ENCODE data around the gene MARF1.
"Not testable (repeated sequence)": the region's sequence is repeated elsewhere in the genome, so short reads cannot be mapped to it uniquely, and the experiment has no call there.

The MARF1 gene, protein sequence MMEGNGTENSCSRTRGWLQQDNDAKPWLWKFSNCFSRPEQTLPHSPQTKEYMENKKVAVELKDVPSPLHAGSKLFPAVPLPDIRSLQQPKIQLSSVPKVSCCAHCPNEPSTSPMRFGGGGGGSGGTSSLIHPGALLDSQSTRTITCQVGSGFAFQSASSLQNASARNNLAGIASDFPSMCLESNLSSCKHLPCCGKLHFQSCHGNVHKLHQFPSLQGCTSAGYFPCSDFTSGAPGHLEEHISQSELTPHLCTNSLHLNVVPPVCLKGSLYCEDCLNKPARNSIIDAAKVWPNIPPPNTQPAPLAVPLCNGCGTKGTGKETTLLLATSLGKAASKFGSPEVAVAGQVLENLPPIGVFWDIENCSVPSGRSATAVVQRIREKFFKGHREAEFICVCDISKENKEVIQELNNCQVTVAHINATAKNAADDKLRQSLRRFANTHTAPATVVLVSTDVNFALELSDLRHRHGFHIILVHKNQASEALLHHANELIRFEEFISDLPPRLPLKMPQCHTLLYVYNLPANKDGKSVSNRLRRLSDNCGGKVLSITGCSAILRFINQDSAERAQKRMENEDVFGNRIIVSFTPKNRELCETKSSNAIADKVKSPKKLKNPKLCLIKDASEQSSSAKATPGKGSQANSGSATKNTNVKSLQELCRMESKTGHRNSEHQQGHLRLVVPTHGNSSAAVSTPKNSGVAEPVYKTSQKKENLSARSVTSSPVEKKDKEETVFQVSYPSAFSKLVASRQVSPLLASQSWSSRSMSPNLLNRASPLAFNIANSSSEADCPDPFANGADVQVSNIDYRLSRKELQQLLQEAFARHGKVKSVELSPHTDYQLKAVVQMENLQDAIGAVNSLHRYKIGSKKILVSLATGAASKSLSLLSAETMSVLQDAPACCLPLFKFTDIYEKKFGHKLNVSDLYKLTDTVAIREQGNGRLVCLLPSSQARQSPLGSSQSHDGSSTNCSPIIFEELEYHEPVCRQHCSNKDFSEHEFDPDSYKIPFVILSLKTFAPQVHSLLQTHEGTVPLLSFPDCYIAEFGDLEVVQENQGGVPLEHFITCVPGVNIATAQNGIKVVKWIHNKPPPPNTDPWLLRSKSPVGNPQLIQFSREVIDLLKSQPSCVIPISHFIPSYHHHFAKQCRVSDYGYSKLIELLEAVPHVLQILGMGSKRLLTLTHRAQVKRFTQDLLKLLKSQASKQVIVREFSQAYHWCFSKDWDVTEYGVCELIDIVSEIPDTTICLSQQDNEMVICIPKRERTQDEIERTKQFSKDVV (N-terminal part only)

DNA sequence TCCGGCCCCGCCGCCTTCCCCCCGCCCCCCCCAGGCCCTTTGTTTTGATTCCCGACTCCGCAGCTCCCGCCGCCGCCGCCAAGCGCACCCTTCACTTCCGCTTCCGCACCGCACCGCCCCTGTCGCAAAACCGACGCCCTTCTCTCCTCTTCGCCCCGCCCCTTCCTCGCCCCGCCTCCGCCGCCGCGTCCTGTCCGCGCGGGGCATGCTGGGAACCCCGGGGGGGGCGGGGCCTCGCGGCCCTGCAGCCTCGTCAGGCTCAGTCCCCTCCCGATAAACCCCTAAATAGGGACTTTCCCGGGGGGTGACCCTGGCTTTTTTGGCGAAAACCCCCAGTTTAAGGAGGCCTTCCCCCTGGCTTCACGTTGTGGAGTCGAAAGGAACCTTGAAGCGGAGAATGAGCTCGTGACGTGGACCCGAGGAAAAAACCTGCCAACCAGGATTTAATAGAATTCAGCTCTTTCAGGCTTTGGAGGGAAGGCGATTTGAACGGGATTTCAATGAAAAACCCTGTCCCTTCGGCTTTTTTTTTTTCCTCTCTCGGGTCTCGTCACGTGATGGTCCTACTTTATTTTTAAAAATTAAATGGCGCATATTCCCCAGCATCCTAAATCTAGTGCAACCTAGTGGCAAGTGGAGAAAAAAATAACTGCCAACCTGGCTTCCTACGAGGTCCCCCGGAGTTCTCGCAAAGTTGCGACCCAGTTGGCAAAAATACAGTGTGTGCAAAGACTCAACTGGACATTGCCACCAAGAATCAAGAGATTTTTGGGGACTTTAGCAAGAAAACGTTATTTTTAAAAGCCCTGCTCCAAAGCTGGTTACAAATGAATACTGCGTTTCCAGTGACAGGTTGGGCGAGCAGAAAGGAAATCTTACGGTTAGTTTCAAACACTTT is at the start of gene MARF1:
Gene MARF1, minus strand, starts transcription at position 107 of the 898 bp plus-strand sequence. CDS start 3,921 bp downstream, outside the sequence.
- in situ Hi-C loops (cut with MboI; ENCODE audit: low sequenced_read_pairs): no loop called here

DNA sequence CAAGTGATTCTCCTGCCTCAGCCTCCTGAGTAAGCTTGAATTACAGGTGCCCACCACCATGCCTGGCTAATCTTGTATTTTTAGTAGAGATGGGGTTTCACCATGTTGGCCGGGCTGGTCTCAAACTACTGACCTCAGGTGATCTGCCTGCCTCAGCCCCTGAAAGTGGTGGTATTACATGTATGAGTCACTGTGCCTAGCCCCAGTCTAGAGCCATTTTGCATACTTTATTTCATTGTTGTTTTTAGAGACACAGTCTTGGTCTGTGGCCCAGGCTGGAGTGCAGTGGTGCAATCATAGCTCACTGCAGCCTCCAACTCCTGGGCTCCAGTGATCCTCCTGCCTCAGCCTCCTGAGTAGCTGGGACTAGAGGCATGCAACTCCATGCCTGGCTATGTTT is 49.6 kb upstream of the MARF1 start:
- in situ Hi-C loops (cut with MboI; ENCODE audit: low sequenced_read_pairs): not testable (repeated sequence)

DNA sequence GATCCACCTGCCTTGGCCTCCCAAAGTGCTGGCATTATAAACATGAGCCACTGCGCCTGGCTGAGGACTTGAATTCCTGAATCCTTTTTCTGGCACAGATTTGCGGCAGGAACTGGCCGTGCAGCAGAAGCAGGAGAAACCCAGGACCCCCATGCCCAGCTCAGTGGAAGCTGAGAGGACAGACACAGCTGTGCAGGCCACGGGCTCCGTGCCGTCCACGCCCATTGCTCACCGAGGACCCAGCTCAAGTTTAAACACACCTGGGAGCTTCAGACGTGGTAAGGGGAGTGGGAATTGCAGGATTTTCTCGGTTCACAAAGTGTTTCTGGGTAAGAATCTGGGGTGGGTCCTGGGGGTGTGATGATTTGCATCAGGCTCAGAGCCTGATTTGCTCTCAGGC is 48.1 kb upstream of the MARF1 start:
- in situ Hi-C loops (cut with MboI; ENCODE audit: low sequenced_read_pairs): no loop called here

DNA sequence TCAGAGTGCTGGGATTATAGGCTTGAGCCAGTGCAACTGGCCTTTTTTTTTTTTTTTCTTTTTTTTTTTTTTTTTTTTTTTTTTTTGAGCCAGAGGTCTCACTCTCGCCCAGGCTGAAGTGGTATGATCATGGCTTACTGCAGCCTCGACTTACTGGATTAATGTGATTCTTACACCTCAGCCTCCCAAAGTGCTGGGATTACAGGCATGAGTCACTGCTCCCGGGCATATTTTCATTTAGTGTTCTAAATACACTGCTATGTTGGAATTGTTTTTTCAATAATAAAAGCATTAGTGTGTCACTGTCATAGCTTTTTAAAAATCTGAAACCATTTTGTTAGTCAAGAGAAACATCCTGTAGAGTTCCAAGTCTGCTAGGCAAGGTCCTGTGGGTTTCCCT is 47.3 kb upstream of the MARF1 start:
- in situ Hi-C loops (cut with MboI; ENCODE audit: low sequenced_read_pairs): no loop called here

DNA sequence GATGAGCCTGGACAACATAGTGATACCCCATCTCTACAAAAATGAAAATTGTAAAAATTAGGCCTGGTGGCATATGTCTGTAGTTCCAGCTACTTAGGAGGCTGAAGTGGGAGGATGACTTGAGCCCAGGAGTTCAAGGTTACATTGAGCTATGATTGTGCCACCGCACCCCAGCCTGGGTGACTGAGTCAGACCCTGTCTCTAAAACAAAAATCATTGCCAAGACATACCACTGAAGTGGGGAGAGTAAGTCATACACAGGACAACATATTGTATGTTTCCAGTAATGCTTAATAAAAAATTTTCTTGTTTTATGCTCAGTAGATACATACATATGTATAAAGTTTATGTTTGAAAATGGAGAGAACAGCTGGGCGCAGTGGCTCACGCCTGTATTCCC is 46.3 kb upstream of the MARF1 start:
- in situ Hi-C loops (cut with MboI; ENCODE audit: low sequenced_read_pairs): no loop called here

DNA sequence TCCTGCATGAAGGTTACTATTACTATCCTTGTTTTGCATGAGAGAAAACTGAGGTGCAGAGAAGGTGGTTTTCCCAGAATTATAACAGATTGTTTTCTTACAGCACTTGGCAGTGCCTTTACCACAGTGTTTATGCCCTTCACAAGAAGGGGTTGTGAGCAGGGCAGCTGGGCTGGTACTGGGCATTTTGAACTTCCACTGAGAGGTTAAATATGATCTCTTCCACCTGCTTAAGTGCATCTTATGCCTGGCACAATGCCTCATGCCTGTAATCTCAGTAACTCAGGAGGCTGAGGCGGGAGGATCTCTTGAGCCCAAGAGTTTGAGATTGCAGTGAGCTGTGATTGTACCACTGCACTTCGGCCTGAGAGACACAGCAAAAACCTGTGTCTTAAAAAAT is 43.3 kb upstream of the MARF1 start:
- in situ Hi-C loops (cut with MboI; ENCODE audit: low sequenced_read_pairs): no loop called here

DNA sequence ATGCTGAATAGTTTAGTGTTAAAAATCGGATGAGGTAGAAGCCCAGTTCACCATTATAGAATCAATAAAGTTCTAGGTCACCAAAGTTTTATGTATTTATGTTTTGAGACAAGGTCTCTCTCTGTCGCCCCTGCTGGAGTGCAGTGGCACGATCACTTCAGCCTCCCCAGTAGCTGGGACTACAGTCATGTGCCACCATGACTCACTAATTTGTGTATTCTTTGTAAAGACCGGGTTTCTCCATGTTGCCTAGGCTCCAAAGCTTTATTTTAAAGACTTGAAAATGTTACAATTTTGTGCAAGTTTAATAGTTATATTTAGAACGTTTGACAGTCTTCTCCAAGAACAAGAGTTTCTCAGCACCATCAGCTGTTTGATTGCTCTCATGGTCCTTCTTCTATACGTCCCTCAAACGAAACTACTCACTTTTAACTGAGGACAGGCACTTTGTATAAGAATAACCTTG is 39.2 kb upstream of the MARF1 start:
- in situ Hi-C loops (cut with MboI; ENCODE audit: low sequenced_read_pairs): no loop called here

DNA sequence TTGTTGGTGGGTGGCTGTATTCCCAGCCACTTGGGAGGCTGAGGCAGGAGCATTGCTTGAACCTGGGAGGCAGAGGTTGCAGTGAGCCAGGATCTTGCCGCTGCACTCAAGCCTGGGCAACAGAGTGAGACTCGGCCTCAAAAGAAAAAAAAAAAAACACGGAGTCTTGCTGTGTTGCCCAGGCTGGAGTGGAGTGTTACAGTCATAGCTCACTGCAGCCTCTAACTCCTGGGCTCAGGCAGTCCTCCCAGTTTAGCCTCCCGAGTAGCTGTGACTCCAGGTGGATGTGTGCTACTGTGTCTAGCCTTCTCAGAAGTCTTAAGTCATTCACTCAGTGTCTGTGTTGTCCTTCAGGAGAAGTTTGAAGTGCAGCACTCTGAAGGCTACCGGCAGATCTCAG is 34.5 kb upstream of the MARF1 start:
- in situ Hi-C loops (cut with MboI; ENCODE audit: low sequenced_read_pairs): no loop called here

DNA sequence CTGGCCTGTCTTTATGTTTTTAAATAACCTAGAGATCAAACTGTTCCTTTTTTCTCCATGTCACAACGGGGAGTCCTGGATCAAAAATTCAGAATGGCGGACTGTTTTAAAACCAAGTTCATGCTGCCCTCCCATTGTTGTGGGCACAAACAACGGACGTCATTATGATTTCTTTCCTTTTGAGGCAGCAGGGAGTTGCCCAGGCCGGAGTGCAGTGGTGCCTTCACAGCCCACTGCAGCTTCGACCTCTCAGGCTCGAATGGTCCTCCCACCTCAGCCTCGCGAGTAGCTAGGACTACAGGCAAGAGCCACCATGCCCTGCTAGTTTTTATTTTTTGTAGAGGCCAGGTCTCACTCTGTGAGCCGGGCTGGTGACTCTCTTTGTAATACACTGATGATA is 33.6 kb upstream of the MARF1 start:
- in situ Hi-C loops (cut with MboI; ENCODE audit: low sequenced_read_pairs): no loop called here

DNA sequence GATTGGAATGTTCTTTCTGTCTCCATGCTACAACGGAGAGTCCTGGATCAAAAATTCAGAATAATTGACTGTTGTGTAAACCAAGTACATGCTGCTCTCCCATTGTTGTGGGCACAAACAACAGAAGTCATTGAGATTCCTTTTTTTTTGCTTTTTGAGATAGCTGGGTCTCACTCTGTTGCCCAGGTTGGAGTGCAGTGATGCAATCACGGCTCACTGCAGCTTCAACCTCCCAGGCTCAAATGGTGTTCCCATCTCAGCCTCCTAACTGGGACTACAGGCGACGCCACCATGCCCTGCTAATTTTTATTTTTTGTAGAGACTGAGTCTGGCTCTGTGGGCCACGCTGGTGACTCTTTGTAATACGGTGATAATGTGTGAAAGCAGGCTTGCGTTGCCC is 31.6 kb upstream of the MARF1 start:
- in situ Hi-C loops (cut with MboI; ENCODE audit: low sequenced_read_pairs): no loop called here

DNA sequence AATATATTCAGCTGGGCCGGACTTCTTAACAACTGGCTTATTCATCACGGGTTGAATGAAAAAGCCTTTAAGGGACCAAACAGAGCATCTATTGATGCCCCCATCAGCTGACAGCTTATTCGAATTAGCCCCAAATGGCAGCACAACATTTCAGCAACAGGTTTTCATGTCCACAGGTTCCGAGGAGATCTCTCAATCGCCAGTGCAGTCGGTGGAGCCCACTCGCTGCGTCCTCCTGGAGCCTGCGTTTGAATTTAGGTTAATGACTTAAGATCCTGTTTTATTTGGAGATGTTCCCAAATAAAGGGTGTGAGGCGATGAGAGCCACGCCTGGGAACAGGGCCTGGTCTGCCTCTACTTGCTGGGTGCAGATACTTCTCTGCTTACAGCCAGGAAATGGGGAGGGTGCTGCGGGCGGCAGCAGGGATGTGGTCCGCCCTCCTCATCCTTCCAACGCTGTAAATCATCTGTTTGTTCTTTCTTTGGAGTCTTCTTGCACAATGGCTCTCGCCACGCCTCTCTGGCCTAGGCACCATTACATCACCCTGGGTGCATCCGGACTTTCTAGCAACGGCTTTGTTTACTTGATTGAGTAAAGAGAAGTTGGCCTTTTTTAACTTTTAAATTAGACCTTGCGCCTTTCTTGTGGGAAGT is 29.7 kb upstream of the MARF1 start:
- in situ Hi-C loops (cut with MboI; ENCODE audit: low sequenced_read_pairs): no loop called here

DNA sequence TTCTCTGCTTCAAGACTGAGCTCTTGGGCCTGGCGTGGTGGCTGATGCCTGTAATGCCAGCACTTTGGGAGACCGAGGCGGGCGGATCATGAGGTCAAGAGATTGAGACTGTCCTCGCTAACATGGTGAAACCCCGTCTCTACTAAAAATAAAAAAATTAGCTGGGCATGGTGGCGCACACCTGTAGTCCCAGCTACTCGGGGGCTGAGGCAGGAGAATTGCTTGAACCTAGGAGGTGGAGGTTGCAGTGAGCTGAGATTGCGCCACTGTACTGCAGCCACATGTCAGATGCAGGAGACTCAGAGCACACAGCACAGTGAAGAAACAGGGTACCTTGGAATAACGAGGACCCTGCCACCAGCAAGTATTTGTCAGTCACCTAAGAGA is 29.2 kb upstream of the MARF1 start:
- in situ Hi-C loops (cut with MboI; ENCODE audit: low sequenced_read_pairs): not testable (repeated sequence)

DNA sequence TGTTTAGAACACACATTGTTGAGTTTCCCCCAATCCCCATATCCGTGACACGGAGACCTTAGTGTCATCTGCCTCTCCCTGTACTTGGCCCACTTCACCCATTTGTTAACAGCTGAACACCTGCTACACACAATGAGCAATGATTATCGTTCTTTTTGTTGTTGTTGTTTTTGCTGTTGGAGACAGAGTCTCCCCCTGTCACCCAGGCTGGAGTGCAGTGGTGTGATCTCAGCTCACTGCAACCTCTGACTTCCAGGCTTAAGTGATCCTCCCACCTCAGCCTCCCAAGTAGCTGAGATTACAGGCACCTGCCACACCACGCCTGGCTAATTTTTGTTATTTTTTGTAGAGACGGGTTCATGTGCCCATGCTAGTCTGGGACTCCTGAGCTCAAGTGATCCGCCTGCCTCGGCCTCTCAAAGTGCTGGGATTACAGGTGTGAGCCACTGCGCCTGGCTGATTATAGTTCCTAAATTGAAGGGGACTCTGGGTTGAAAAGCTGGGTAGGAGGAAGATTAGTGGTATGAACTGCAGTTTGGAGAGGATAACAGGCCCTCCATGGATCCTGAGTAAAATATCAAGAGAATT is 28.7 kb upstream of the MARF1 start:
- in situ Hi-C loops (cut with MboI; ENCODE audit: low sequenced_read_pairs): no loop called here

DNA sequence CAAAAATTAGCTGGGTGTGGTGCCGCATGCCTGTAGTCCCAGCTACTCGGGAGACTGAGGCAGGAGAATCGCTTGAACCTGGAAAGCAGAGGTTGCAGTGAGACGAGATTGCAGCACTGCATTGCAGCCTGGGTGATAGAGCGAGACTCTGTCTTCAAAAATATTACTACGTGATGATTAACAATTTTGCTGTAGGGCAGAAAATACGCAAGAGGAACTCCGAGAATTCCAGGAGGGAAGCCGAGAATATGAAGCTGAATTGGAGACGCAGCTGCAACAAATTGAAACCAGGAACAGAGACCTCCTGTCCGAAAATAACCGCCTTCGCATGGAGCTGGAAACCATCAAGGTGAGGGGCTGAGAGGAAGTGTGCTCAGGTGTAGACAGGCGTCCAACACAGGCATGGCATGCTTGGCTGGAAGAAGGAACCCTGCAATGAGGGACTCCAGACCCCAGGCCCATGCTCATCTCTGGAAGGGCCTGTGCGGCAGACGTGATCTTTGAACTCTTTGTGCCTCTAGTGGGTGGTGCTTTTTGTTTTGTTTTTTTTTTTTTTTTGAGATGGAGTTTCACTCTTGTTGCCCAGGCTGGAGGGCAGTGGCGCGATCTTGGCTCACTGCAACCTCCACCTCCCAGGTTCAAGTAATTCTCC is 24.3 kb upstream of the MARF1 start:
- in situ Hi-C loops (cut with MboI; ENCODE audit: low sequenced_read_pairs): no loop called here

DNA sequence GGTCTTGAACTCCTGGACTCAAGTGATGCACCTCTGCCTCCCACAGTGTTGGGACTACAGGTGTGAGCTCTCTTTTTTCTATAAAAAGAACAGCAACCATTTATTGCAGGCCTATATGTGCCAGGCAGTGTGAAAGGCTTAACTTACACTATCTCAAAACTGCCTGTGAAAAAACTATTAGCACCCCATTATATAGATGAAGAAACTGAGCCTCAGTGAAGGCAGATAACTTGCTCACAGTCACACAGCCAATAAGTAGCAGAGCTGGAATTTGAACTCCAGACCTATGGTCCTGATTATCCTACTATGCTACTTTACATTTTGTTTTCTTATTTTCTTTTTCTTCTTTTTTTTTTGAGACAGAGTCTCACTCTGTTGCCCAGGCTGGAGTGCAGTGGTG is 22.2 kb upstream of the MARF1 start:
- in situ Hi-C loops (cut with MboI; ENCODE audit: low sequenced_read_pairs): no loop called here

DNA sequence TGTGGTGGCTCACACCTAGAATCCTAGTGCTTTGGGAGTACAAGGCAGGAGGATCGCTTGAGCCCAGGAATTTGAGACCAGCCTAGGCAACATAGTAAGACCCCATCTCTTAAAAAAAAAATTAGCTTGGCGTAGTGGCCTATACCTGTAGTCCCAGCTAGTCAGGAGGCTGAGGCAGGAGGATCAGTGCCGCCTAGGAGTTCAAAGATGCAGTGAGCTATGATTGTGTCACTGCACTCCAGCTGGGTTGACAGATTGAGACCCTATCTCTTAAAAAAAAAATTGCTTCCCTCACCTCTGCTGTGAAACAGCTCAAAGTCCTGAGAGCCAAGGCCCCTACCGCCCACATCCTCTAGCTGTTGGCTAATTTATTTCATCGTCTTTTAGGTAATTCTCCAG is 17.2 kb upstream of the MARF1 start:
- in situ Hi-C loops (cut with MboI; ENCODE audit: low sequenced_read_pairs): no loop called here

DNA sequence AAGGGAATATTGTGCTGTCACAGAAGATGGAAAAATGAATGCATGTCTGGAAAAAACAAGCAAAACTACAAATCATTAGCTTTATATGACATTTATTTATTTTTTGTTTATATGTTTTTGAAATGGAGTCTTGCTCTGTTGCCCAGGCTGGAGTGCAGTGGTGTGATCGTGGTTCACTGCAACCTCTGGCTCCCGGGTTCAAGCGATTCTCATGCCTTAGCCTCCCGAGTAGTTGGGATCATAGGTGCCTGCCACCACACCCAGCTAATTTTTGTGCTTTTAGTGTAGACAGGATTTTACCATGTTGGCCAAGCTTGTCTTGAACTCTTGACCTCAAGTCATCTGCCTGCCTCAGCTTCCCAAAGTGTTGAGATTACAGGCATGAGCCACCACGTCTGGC is 15.6 kb upstream of the MARF1 start:
- in situ Hi-C loops (cut with MboI; ENCODE audit: low sequenced_read_pairs): no loop called here

DNA sequence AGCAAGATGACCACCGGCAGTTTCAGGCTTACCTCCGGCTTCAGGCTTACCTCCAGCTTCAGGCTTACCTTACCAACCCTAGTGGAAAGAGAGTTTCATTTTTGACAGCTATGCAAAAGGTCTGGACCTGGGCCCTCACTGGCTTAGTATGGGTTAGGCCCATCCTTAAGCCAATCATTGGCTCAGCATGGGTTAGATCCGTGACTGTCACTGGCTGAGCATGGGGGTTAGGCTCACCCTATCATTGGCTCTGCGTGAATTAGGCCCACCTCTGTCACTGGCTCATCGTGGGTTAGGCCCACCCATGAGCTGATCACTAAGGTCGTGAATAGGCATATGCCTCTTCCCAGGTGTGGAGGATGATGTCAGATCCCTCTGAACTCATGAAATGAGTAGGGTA is 15.2 kb upstream of the MARF1 start:
- in situ Hi-C loops (cut with MboI; ENCODE audit: low sequenced_read_pairs): no loop called here

DNA sequence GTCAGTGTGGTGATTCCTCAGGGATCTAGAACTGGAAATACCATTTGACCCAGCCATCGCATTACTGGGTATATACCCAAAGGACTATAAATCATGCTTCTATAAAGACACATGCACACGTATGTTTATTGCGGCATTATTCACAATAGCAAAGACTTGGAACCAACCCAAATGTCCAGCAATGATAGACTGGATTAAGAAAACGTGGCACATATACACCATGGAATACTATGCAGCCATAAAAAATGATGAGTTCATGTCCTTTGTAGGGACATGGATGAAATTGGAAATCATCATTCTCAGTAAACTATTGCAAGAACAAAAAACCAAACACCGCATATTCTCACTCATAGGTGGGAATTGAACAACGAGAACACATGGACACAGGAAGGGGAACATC is 12.6 kb upstream of the MARF1 start:
- in situ Hi-C loops (cut with MboI; ENCODE audit: low sequenced_read_pairs): not testable (repeated sequence)
